ENCODE results near the gene GMDS. TPM values are rescaled to one million over a fixed set of nuclear protein-coding genes. Genes with fewer than 3 reads are reported as not detected.

GMDS gene
- total and polyA plus RNA-seq, 2 of the 8 experiments (the other 6 are each of a cell fraction or from before 2014, with no cell fraction given), result 16.8 to 50.0 TPM

DNA sequence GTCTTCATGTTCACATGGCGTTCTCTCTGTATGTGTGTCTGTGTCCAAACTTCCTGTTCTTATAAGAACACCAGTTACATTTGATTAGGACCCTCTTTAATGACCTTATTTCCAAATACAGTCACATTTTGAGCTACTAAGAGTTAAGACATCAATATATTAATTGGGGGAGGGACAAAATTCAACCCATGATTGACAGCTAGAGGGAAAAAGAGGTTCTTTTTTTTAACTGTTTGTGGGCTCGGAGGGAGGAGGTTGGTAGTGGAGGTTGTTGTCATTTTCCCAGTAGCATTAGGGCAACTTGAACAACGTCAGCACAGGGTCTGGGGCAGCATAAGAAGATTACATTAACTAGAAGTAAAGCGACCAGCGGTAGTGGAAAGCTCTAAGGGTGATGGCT, 2.3 kb upstream of the GMDS start:
- H4K20me1 ChIP-seq (replicated peaks in 1 of 2; ENCODE audit: control insufficient read depth in 1 of 2, insufficient read depth in 2 of 2, low read length in 2 of 2), result no peaks in the 10 kb centered on the region
- H3K9me3 ChIP-seq (ENCODE audit: insufficient read depth in 2 of 2, low read depth in 1 of 2, low read length in 1 of 2), result no peaks in the 10 kb centered on the region
- CTCF ChIA-PET (ENCODE audit: partially characterized antibody), result interaction anchor here (0.6 to 1.9 kb wide), 3 partner anchors 8 to 492 kb away, joined by 3 to 8 read pairs (median 4); no protein-coding TSS in a partner anchor
- no peak overlapping the region for H3K9ac ChIP-seq (replicated peaks in 1 of 4; ENCODE audit: extremely low read depth in 1 of 4, low read depth in 3 of 4, low read length in 3 of 4)
- no peak overlapping the region for H2AK5ac ChIP-seq (ENCODE audit: low read depth, low read length)
- peaks cover 0 to 9% (median 3%) of the 10 kb centered on the region in 4 experiments; a peak in 5 of 7 replicates for H3K4me1 ChIP-seq (replicated peaks in 1 of 4; ENCODE audit: control insufficient read depth in 3 of 4, insufficient read depth in 4 of 4, low read length in 3 of 4)
- no peak overlapping the region for H3K18ac ChIP-seq (ENCODE audit: extremely low read depth, low read length)
- no peak overlapping the region for H3K56ac ChIP-seq (replicated peaks; ENCODE audit: insufficient read length, low read depth, low read length)
- H3K23ac ChIP-seq (ENCODE audit: insufficient read length), result no peak overlapping the region
- H3K23me2 ChIP-seq (ENCODE audit: low read depth, low read length), result peaks cover 10% of the 10 kb centered on the region
- no peak for FAIRE-seq
- H2BK5ac ChIP-seq (ENCODE audit: low read depth, low read length), result no peak overlapping the region
- H4K91ac ChIP-seq (replicated peaks; ENCODE audit: insufficient read length, low read length), result no peak overlapping the region
- no peak overlapping the region for H3K4me3 ChIP-seq (ENCODE audit: extremely low read depth in 1 of 4, insufficient read depth in 2 of 4, low read depth in 3 of 4, low read length in 4 of 4)
- 82% methylated on average over 5 of the region's 5 CpGs; no CpG with 5 or more reads in 1 of the 2 experiments for WGBS, 2 experiments (ENCODE audit: extremely low coverage in 1 of 2, insufficient coverage in 1 of 2, insufficient read length in 1 of 2, insufficient replicate concordance in 2 of 2, low coverage in 1 of 2, low lambda C conversion rate in 2 of 2, missing lambda C conversion rate in 1 of 2)
- no peak for DNase-seq (ENCODE audit: low read depth in 1 of 2, low spot score in 2 of 2)
- H3K36me3 ChIP-seq (ENCODE audit: control insufficient read depth in 2 of 4, insufficient read depth in 4 of 4, low read length in 3 of 4), result no peaks in the 10 kb centered on the region
- H2BK120ac ChIP-seq (replicated peaks; ENCODE audit: low read depth, low read length), result no peak overlapping the region
- no peaks in the 10 kb centered on the region for H3K27me3 ChIP-seq (replicated peaks in 1 of 4; ENCODE audit: control insufficient read depth in 3 of 4, extremely low read depth in 1 of 4, insufficient read depth in 3 of 4, low read length in 3 of 4)
- H3K4ac ChIP-seq (replicated peaks; ENCODE audit: insufficient read length, low read depth, low read length), result no peak overlapping the region
- H4K8ac ChIP-seq (ENCODE audit: extremely low read depth, insufficient read depth, low read length), result no peak overlapping the region
- no peak overlapping the region for H3K14ac ChIP-seq (ENCODE audit: insufficient read length)
- no peak overlapping the region for H2BK15ac ChIP-seq (ENCODE audit: low read length)
- H2BK20ac ChIP-seq (ENCODE audit: low read length), result no peak overlapping the region
- H2AFZ ChIP-seq (ENCODE audit: low read length), result no peak overlapping the region
- H3K79me2 ChIP-seq (ENCODE audit: control insufficient read depth in 1 of 2, insufficient read depth in 2 of 2, low read length in 2 of 2), result peaks cover 0 to 20% of the 10 kb centered on the region in 2 experiments; a peak in 3 of 4 replicates
- H4K5ac ChIP-seq (ENCODE audit: insufficient read length, low read depth, low read length), result no peak overlapping the region
- POLR2A ChIA-PET (ENCODE audit: partially characterized antibody), result no interaction called here
- no peak overlapping the region for H3K4me2 ChIP-seq (ENCODE audit: insufficient read depth in 1 of 2, low read depth in 2 of 2, low read length in 2 of 2)
- no peak overlapping the region for H2BK12ac ChIP-seq (ENCODE audit: low read depth, low read length)
- no peaks in the 10 kb centered on the region; the same call in 1 of the 2 replicates for H3K79me1 ChIP-seq (ENCODE audit: low read depth, low read length)
- no peak overlapping the region for H3K27ac ChIP-seq (ENCODE audit: low read depth, low read length)
- TF ChIP-seq BACH1 (IDR thresholded peaks at IDR 0.05; ENCODE audit: low read length) (no peak), SRF (IDR thresholded peaks at IDR 0.05; ENCODE audit: low read depth, low read length) (no peak), CTBP2 (IDR thresholded peaks at IDR 0.05; ENCODE audit: borderline replicate concordance, insufficient read depth, insufficient read length, low read length) (no peak), GABPA (IDR thresholded peaks at IDR 0.05; ENCODE audit: borderline replicate concordance, insufficient read depth, low read length) (no peak), ZNF274 (IDR thresholded peaks at IDR 0.05; ENCODE audit: borderline replicate concordance, extremely low read depth, low read length) (no peak), MAFK (IDR thresholded peaks at IDR 0.05; ENCODE audit: low read depth, low read length) (no peak), SUZ12 (IDR thresholded peaks at IDR 0.05; ENCODE audit: low read length) (no peak), EZH2 (IDR thresholded peaks at IDR 0.05; ENCODE audit: low read depth, low read length, severe bottlenecking) (no peak), CEBPB (IDR thresholded peaks at IDR 0.05; ENCODE audit: low read depth, low read length) (no peak), ASH2L (IDR thresholded peaks at IDR 0.05; ENCODE audit: low read length) (no peak), NRF1 (IDR thresholded peaks at IDR 0.05; ENCODE audit: low read depth, low read length) (no peak)
- TF ChIP-seq, protein P1, sequence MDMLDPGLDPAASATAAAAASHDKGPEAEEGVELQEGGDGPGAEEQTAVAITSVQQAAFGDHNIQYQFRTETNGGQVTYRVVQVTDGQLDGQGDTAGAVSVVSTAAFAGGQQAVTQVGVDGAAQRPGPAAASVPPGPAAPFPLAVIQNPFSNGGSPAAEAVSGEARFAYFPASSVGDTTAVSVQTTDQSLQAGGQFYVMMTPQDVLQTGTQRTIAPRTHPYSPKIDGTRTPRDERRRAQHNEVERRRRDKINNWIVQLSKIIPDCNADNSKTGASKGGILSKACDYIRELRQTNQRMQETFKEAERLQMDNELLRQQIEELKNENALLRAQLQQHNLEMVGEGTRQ (IDR thresholded peaks at IDR 0.05; ENCODE audit: low read length), result no peak
- TF ChIP-seq, protein P2, sequence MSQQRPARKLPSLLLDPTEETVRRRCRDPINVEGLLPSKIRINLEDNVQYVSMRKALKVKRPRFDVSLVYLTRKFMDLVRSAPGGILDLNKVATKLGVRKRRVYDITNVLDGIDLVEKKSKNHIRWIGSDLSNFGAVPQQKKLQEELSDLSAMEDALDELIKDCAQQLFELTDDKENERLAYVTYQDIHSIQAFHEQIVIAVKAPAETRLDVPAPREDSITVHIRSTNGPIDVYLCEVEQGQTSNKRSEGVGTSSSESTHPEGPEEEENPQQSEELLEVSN (IDR thresholded peaks at IDR 0.05), result no peak
